ENCODE measurements around the gene GRWD1. TPM values are rescaled to one million over a fixed set of nuclear protein-coding genes. Genes with fewer than 3 reads are reported as not detected.

The GRWD1 gene
- total and polyA plus RNA-seq, 10 of the 15 experiments (the other 5 are each of a cell fraction or from before 2014, with no cell fraction given) = 1.4 to 103 (median 30.7) TPM

- in situ Hi-C loops (cut with MboI) = no loop called here
- FAIRE-seq (no peak), ATAC-seq (no peak), DNase-seq (ENCODE audit: low read depth, low spot score) (no peak)
- peaks cover 0 to 1% of the 10 kb centered on the region in 2 experiments; a peak in 1 of 4 replicates for H3K27me3 ChIP-seq (replicated peaks in 1 of 2; ENCODE audit: control insufficient read depth in 2 of 2, insufficient read depth in 2 of 2, low read length in 1 of 2)
- ChIA-PET RAD21 (ENCODE audit: unreplicated experiment) (no interaction called here), POLR2A (interaction anchor here (0.6 kb wide), 1 partner anchor 175 kb away, joined by 3 read pairs; no protein-coding TSS in a partner anchor), SMC1A (ENCODE audit: uncharacterized antibody, unreplicated experiment) (no interaction called here), CTCF (no interaction called here)
- no TSS peak for BruUV-seq (replicated peaks)
- H3K79me2 ChIP-seq (ENCODE audit: control insufficient read depth, insufficient read depth, low read length) = peaks cover 13% of the 10 kb centered on the region
- H3K36me3 ChIP-seq (ENCODE audit: control insufficient read depth in 2 of 2, insufficient read depth in 2 of 2, low read length in 1 of 2) = no peaks in the 10 kb centered on the region
- no peak overlapping the region for H3K4me2 ChIP-seq (ENCODE audit: control insufficient read depth, insufficient read depth)
- no peak overlapping the region for H3K27ac ChIP-seq (ENCODE audit: control insufficient read depth, insufficient read depth)
- no peak overlapping the region for H2AFZ ChIP-seq (ENCODE audit: control insufficient read depth, low read depth, low read length)
- TF ChIP-seq BMI1 (IDR thresholded peaks at IDR 0.05; ENCODE audit: borderline replicate concordance) (no peak), YY1 (IDR thresholded peaks at IDR 0.05; ENCODE audit: low read depth, low read length) (no peak), TCF12 (IDR thresholded peaks at IDR 0.05; ENCODE audit: low read depth, low read length) (no peak)
- TF ChIP-seq, protein P1, sequence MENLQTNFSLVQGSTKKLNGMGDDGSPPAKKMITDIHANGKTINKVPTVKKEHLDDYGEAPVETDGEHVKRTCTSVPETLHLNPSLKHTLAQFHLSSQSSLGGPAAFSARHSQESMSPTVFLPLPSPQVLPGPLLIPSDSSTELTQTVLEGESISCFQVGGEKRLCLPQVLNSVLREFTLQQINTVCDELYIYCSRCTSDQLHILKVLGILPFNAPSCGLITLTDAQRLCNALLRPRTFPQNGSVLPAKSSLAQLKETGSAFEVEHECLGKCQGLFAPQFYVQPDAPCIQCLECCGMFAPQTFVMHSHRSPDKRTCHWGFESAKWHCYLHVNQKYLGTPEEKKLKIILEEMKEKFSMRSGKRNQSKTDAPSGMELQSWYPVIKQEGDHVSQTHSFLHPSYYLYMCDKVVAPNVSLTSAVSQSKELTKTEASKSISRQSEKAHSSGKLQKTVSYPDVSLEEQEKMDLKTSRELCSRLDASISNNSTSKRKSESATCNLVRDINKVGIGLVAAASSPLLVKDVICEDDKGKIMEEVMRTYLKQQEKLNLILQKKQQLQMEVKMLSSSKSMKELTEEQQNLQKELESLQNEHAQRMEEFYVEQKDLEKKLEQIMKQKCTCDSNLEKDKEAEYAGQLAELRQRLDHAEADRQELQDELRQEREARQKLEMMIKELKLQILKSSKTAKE (IDR thresholded peaks at IDR 0.05; ENCODE audit: low read depth, poor library complexity, severe bottlenecking) = no peak
- intact Hi-C loops (cut with micrococcal nuclease; ENCODE audit: unreplicated experiment) = no loop called here
- H3K9me3 ChIP-seq (replicated peaks; ENCODE audit: control insufficient read depth, insufficient read depth, low read length) = no peaks in the 10 kb centered on the region
- no peak overlapping the region for H3K9ac ChIP-seq (ENCODE audit: control insufficient read depth, insufficient read depth, low read length)
- WGBS (ENCODE audit: insufficient coverage, insufficient replicate concordance, low lambda C conversion rate, missing lambda C conversion rate) = 78% methylated on average over 20 of the region's 20 CpGs
- no peak overlapping the region for H3K4me3 ChIP-seq
- no peaks in the 10 kb centered on the region for H4K20me1 ChIP-seq (ENCODE audit: control insufficient read depth, insufficient read depth)
- H3K4me1 ChIP-seq (ENCODE audit: control insufficient read depth, insufficient read depth, low read length) = peaks cover 13% of the 10 kb centered on the region
Observed at GRCh38 chr19:48441360-48442050, 4.3 kb upstream of the GRWD1 start.

Measured in GM12878 (cell line).